Measurements from ENCODE around the gene PRSS50.

PRSS50 gene

DNA sequence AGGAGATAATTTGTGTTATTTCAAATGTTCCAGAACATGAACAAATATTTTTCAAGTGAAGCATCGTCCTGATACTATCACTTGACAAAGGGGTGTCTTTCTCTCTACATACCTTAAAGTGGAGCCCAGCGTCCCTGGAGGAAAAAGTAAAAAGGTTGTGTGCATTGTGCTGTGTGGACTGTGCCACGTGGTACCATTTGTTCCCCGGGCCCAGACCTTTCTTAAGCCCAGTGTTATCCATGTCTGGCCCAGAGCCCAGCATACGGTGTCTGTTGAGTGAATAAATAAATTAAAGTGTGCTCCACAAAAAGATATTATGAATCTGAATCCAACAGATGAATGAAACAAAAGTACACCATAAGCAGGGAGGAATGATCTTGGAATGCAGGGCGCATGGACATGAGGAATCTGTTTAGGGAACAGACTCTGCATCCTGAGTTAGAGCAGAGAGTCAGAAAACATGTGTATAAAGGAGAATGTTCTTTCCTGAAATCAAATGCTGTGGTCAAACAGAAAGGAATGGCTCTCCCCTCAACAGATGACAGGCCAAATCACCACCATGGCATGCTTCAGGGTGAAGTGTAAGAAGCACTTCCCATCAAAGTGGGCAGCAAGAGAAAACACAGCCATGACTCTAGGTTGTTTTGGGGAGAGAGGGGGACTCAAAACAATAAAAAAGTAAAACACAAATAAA is 8.1 kb upstream of the PRSS50 start:
- no peak for DNase-seq (ENCODE audit: low read depth in 3 of 3)

DNA sequence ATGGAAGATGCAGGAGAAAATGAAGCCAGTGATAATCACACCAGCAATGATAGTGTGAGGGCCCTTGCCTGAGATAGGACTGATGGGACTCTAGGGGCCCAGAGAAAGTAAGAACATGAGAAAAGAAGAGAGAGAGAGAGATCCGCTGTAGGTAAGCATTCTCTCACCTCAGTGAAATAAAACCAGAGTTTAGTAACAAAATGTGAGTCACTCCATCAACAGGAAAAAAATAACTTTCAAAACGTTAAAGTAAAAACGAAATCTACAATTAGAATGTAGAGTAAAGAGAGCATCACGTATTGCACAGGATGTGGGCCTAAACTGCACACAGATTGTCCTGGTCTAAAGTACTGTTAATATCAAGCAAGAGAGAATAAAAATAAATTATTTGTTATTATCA is 6.8 kb upstream of the PRSS50 start:
- no peak for DNase-seq (ENCODE audit: low read depth in 3 of 3)

DNA sequence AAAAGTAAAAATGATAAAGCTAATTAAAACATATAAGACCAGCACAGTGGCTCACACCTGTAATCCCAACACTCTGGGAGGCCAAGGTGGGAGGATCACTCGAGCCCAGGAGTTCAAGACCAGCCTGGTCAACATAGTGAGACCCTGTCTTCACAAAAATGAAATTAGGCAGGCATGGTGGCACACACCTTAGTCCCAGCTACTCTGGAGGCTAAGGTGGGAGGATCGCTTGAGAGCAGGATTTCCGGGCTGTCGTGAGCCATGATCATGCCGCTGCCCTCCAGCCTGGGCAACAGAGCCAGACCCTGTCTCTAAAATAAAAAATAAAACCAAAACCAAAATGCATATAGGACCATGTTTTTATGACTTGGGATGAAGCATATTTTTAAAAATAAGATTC is 4.8 kb upstream of the PRSS50 start:
- no peak for DNase-seq (ENCODE audit: low read depth in 3 of 3)

DNA sequence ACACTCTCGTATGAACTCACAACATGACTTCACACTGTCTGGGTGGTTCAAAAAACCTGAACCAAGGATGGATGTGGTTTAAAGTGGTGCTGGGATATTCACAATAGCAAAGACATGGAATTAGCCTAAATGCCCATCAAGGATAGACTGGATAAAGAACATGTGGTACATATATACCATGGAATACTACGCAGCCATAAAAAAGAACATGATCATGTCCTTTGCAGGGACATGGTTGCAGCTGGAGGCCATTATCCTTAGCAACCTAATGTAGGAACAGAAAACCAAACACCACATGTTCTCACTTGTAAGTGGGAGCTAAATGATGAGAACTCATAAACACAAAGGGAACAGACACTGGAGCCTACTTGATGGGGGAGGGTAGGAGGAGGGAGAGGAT is 3.3 kb upstream of the PRSS50 start:
- DNase-seq (ENCODE audit: low read depth in 3 of 3), result no peak

DNA sequence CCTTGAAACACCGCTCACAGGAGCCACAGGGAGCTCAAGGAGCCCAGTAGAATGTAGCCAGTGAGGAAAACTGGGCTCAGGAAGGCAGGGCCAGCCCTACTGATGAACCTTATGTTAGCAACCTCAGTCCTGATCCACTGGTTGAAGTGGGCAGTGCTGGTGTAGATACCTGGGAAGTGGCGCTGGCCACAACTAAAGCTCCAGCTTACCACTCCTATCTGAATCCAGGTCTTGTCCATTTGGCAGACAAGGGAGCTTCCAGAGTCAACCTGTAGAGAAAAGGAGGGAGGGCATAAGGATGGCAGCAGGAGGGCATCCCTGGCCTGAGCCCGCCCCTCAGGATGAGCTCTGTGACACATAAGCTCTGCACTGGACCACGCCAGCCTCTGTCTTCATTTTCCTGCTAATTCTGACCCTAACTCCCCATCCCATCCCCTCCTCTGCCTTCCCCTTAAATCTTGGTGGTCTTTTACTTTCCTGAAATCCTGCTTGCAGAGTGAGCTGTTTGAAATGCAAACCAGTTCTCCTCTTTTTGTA is 2.1 kb upstream of the PRSS50 start:
- DNase-seq (ENCODE audit: low read depth in 3 of 3), result no peak

DNA sequence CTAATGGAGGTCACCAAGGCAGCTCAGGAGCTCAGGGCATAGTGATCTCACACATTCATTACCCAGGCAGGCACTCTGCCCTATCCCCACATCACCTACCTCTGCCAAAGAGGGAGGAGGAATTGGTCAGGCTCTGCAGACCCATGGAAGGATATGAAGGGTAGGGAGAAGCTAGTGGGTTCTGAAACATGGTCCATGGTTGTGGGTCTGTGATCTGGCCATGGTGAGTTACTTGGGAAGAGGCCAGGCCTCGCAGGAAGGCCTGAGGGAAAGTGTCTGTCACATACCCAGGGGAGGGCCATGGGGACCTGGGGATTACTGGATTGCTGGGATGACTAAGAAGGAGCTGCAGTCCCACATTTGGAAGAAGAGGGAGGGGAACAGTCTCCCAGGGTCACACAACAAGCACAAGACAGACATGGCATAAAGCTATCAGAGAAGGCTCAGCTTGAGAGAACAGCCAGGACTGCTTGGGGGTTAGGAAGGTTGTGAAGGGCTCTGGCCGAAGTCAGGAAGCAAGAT is 1.4 kb upstream of the PRSS50 start:
- no peak for DNase-seq (ENCODE audit: low read depth in 3 of 3)

DNA sequence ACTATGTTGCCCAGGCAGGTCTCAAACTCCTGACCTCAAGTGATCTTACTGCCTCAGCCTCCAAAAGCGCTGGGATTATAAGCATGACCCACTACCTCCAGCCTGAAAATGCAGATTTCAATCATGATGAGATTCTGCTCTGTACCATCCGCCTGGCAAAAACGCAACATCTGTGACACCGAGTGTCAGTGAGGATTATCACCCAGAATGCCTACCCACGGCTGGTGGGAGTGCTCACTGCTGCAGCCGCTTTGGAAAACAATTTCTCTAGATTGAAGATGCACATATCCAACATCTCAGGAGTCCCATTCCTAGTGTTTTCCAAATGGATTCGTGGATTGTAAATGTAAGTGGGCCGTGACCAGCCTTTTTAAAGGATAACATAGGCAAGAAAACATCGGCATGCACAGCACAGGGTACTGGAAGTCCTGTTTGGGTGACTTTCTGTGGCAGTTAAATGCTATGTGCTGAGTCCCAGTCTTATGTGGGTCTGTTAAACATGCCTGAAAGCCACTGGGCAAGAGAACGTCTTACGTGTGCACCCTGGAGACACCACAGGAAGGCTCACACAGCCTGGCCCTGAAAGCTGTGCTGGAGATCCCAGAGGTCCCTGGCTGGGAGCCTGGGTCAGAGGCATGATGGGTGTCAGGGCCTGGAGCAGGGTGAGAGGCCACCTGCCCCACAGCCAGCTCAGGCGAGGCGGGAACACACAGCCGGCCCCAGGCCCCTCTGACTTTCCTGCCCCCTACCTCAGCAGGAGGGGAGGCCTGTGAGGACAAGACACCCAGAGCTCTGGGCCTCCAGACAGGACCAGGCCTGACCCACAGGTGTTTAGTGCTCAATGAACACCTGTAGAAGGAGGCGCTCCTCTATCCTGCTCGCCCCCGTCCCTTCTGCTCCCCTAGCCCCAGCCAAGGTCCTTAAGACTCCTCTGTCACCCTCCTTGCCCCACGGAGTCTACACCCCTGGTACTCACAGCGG is 918 bp downstream of the PRSS50 start:
- DNase-seq (ENCODE audit: low read depth in 3 of 3), result no peak

DNA sequence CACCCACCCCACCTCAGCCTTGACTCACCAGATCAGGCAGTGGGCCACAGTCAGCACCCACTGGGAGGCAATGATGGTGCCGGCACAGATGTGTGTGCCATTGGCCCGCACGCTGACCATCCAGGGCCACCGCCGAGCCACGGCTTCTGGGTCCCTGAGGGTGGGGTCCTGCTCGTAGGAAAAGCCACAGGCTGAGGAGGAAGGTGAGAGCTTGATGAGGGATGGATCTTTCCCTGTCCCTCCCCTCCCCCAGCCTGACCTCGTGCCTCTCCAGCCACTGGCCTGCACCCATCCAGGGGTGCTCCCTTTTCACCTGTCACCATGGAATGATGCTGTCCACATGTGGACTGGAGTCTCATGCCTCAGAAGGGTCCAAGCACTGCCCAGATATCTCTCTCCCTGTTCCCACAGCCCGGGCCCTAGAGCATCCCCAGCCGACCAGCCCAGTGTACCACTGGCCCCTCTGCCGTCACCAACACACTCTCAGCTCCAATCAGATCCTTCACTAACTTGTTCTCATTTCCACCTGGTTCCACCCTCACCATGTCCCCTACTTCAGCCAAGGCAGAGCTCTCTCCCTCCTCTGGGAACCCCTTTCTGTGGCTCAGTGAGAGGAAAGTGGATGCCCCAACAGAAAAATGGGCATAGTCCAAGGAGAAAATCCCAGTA is 2.0 kb downstream of the PRSS50 start:
- DNase-seq (ENCODE audit: low read depth in 3 of 3), result no peak

DNA sequence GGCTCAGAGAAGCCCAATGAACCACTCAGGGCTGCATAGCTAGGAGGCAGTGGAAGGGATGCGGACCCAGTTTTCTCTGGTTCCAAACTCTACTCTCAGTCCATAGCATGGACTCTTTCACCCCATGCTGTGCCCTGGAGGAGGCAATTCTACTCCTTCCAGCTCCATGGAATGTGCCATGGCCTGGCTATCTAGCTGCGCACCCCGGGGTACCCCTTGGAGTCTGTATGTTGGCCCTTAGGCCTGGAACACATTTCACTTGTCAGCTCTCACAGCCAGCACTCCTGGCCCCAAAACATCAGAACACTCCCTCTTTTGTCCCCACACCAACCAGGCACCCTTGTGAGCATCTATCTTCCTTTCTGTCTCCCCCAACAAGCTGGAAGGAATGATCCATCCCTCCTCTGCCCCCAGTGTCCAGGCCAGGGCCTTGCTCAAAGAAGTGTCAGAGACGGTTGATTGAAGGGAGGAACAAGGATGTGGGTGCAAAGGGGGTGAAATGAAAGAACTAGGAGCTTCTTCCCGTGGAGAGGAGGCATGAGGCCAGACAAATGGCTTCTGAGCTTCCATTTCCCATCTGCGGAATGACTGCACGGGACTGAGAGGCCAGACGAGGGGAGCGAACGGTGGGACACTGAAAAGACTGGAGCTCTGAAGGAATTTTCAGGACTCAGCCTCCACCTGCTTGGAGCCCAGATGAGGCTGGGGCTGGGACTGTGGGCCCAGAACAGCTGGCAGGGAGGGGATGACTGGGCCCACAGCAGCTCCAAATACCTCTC is 2.8 kb downstream of the PRSS50 start:
- no peak for DNase-seq (ENCODE audit: low read depth in 3 of 3)

DNA sequence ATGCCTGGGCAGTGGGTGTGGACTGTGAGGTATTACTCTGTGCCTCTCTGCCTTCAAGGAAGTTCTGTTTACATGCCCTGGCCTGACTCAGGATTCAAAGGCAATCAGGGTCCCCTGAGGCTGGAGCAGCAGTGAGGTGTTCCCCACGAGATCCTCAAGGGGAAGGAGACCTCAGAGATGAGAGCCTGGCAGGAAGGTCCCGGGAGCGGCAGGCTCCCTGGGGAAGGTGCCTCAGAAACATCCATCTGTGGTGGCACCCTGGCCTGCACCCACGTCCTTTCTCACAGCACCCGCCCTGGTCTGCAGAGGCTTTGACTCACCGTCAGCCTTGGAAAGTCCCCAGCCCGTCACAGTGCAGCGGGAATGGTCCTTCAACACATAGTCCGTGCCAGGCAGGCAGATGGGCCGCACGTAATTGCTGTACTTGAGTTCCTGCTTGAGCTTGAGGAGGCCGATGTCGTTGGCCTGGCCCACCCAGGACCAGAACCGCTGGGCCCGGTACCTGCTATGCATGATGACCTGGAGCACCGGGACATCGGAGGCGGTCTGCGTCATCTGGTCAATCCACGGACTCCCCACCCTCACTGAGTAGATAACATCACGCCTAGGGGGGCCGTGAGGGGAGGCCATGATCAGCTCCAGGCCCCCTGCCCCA is 3.6 kb downstream of the PRSS50 start:
- no peak for DNase-seq (ENCODE audit: low read depth in 3 of 3)

DNA sequence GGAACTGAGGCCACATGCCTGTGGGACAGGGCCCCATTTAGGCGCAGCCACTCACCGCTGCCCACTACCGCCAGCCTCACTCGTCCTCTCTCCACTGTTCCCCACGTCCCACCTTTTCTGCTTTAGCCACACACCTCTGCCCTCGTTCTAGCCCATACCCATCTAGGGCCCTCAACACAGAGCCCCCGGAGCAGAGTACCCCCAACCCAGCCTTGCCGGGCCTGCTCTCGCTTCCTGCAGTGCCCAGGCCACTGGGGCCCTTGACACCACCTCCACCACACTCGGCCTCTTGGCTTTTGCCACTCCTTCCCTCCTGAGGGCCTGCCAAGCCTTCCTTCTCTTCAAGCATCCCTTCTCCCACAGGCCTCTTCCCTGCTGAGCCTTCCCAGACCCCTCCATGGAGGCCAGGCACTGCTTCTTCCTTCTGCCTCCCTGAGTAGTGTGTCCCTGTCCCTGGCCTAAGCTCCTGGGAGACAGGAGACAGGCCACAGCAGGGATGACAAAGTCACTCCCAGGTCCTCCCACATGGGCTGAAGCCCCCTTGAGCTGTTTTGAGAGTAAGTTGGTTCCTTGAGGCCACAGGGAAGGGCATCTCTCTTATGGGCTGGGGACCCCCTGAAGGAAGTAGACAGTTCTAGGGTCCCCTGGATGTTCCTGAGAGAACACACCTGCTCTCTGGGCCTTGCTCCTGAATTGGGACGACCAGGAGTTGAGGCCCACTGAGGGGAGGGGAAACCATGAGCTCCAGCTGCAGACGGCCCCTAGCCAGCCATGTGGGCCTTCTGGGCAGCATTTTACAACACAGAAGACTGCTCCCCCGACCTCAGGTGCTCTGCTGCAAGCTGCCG is 4.4 kb downstream of the PRSS50 start:
- DNase-seq (ENCODE audit: low read depth in 3 of 3), result no peak

DNA sequence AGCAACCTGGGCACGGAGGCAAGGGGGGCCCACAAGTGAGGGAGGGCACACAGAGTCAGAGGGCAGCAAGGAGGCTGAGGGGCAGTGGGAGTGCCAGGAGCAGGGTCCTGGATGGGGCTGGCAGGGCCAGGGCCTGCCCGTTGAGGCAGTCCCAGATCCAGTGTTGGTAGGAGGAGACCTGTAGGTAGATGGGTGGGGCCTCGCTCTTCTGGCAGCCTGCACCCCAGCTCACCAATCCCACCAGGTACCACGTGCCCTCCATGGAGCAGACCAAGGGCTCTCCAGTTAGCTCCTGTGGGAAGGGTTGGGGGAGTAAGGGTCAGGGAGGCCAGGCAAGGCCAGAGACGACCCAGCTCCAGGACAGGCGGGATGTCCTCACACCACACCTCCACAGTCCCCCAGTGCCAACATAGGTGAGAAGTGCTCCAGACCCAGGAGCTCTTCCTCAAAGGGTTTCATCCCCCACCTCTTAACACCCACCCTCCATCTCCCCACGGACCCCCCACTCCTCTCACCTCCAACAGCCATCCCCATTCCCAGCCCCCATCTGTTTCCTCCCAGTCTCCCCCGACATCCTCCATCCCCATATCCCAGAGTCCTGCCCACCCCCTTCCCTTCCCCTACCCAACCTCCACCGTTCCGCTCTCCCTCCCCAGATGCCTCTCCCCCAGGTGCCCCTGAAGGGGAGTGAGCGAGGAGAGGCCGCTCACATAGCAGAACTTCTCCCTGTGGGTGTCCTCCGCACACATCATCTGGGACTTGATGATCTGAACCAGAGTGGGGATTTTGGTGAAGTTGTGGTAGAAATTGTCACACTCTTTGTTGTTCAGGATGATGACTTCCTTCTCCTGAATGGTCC is 5.2 kb downstream of the PRSS50 start:
- DNase-seq (ENCODE audit: low read depth in 3 of 3), result no peak

DNA sequence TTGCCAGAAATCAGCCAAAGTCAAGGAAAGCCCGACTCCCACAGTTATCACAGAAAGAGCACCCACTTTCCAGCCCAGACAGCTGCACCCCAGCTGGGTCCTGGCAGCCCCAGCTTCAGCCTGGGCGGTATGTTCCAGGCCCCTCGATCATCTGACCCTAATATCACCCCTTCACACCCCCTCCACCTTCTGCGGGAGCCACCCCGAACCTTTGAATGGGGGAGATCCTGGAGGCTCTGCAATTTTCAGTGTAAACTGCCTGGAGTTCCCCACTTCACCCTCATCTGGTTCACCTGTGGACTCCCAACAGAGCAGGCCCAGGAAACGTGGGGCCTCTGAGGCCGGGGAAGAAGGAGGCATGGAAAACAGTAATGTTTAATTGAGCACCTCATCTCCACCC is 5.9 kb downstream of the PRSS50 start:
- DNase-seq (ENCODE audit: low read depth in 3 of 3), result no peak

DNA sequence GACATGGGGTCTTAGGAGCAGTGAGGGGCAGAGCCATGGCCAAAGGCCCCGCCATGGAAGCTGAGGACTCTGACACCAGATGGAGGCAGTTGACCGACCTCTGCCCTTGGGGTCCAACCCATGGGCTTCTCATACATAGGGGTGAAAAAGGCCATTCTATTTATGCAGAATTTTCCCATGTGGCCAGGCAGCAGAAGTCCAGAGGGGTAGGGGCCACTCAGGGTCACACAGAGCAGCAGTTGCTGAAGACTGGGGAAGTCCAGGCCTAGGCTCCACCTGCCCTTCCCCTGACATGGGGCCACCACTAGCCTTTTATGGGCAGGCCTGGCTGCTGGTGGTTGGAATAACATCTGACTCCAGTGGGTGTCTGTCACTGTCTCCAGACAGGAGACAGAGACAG is 6.4 kb downstream of the PRSS50 start:
- DNase-seq (ENCODE audit: low read depth in 3 of 3), result no peak

DNA sequence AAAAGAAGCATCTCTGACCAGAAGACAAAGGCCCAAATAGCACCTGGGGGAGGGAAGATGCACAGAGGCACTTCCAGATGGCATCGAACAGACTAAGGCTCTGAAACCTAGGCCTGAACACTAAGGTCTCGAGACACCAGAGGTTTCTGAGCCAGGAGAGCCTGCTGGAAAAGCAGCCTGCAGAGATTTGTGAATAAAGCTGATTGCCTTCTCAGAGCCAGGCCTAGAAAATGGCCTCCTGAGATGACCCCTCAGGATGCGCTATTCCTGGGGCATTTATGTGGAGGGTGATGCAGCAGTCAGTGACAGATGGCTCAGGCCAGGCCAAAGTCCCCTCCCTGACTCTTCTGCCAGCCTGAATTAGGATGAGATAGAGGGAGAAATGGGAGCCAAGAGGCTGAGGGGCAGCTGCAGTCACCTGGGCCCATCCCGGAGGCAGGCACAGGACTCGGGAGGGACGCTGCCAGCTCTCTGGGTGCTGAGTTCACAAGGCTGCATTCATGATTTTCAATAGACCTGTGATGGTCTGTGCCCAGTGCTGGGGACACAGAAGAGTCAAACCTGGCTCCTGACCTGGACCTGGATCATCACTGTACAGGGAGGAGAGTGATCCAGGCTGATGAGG is 6.9 kb downstream of the PRSS50 start:
- no peak for DNase-seq (ENCODE audit: low read depth in 3 of 3)

DNA sequence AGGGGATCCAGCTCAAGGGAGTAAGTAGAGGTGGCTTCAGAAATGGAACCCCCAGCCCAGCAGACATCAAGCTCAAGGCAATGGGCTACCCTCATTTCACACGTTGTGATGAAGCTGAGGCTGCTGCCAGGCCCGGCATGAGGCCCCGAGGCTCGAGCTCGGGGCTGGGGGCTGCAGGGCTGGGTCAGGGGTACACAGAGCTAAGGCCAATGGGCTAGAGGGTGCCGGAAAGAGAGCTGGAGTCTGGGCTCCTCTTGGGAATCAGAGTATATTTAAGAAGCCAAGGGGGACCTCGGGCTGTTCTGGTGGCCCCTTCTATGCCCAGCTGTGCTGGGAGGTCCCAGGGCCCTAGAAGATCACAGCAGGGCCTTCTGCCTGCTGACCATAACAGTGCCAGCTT is 7.4 kb downstream of the PRSS50 start:
- no peak for DNase-seq (ENCODE audit: low read depth in 3 of 3)

DNA sequence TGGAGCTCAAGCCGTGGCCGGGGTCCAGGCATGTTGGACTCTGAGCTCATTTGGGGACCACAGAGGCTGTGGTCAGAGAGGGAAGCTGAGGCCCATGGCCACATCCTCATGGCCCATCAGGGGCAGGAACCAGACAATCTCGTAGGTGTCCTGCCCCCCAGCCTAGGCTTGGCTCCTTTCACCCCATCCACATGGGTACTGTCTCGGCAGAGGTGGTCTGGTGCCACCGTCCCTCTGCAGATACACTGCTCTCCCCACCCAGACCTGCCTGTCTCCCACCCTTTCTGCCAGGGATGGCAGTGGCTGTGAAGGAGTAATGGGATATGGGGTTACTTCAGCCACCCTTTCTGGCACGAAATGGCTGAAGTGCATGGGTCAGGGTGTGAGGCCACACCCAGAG is 7.9 kb downstream of the PRSS50 start:
- no peak for DNase-seq (ENCODE audit: low read depth in 3 of 3)

DNA sequence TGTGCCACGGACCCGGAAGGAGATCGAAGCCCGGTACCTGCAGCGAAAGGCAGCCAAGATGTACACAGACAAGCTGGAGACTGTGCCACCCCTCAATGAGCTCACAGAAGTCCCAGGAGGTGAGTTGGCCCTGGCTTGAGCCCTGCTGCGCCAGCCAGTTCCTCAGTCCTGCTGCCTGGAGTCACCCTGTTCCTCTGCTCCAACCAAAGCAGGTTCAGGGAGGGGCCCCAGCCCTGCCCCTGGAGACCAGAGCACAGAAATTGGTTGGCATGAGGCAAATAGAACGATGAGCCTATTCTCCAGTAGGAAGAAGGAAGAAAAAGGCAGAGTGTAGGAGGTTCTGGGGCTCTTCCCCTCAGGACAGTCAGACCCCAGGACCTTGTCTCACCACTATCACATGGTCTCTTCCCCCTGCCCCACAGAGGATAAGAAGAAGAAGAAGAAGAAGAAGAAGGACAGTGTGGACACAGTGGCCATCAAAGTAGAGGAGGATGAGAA is 8.5 kb downstream of the PRSS50 start:
- DNase-seq (ENCODE audit: low read depth in 3 of 3), result no peak
